Liver (tissue), 3 donors: ENCODE measurements around the gene AIMP1.

Experiments used
- CTCF ChIP-seq: fragments of 150-350 bp; IDR thresholded peaks from 2 replicates; pipeline ENCODE4 v1.5.1; 2017; ENCODE audit warnings: improper control_type of control experiment, low read depth, low read length; ENCODE audit not compliant: missing input control
- EGR1 ChIP-seq, 2 donors: IDR thresholded peaks; 2 replicates each; pipeline ENCODE4 v1.6.1; 2016 to 2018; ENCODE audit warnings: antibody characterized with exemption in 2 of 2, low read depth in 2 of 2
- GABPA ChIP-seq, 2 donors: IDR thresholded peaks in 1 of 2; conservative IDR thresholded peaks in 1 of 2; 2 replicates each; pipeline ENCODE4 v1.6.1; 2016; ENCODE audit warnings: antibody characterized with exemption in 2 of 2, mild to moderate bottlenecking in 1 of 2, moderate library complexity in 1 of 2
- HNF4A ChIP-seq, 2 donors: conservative IDR thresholded peaks; 2 replicates each; pipeline ENCODE4 v1.6.1; 2016; ENCODE audit warnings: antibody characterized with exemption in 2 of 2, mild to moderate bottlenecking in 2 of 2
- JUND ChIP-seq, 2 donors: IDR thresholded peaks; 2 replicates each; pipeline ENCODE4 v1.6.1; 2016; ENCODE audit warnings: antibody characterized with exemption in 2 of 2
- MAX ChIP-seq: IDR thresholded peaks from 2 replicates; pipeline ENCODE4 v1.6.1; 2016; ENCODE audit warnings: antibody characterized with exemption
- RAD21 ChIP-seq, 2 donors: IDR thresholded peaks; 2 replicates each; pipeline ENCODE4 v1.6.1; 2016; ENCODE audit warnings: antibody characterized with exemption in 2 of 2, mild to moderate bottlenecking in 2 of 2
- REST ChIP-seq: IDR thresholded peaks from 2 replicates; pipeline ENCODE4 v1.6.1; 2016; ENCODE audit warnings: antibody characterized with exemption, mild to moderate bottlenecking
- SP1 ChIP-seq: IDR thresholded peaks from 2 replicates; pipeline ENCODE4 v1.6.1; 2018; ENCODE audit warnings: antibody characterized with exemption, mild to moderate bottlenecking
- YY1 ChIP-seq: IDR thresholded peaks from 2 replicates; pipeline ENCODE4 v1.6.1; 2016; ENCODE audit warnings: antibody characterized with exemption, mild to moderate bottlenecking
- ZBTB33 ChIP-seq: IDR thresholded peaks from 2 replicates; pipeline ENCODE4 v1.6.1; 2016; ENCODE audit warnings: antibody characterized with exemption
- donor health status: healthy.
- donor health status: healthy.

- TF ChIP-seq CTCF (no peak), RAD21 (IDR thresholded peaks at IDR 0.05) (no peak), ZBTB33 (no peak), EGR1 (IDR thresholded peaks at IDR 0.05; ENCODE audit: low read depth in 2 of 2) (no peak), MAX (no peak), REST (no peak), YY1 (no peak), JUND (IDR thresholded peaks at IDR 0.05) (no peak), GABPA (IDR thresholded peaks at IDR 0.05 in 1 of 2, conservative IDR thresholded peaks at IDR 0.05 in 1 of 2) (no peak), HNF4A (conservative IDR thresholded peaks at IDR 0.05) (no peak), SP1 (no peak)
Observed at GRCh38 chr4:106305435-106306055, 10.8 kb upstream of the AIMP1 start.
